ENCODE measurements around the gene FBN1.

DNA sequence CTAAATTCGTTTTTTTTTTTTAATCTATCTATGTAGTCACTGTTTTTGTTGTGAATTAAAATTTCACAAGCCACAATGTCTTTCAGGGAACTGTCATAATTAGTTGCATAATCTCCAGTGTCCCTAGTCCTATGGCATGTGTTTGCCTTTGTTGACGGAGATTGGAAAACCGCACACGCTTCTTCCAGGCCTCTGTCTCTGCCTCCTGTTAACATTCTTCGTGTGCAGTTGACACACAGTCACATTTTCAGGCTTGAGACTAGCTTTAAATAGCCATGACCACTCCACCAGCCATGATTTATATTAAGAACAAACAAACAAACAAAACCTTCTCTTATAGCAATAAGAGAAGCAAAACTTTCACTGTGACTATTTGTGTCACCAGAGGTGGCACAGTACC, 174.4 kb downstream of the FBN1 start:
- TF ChIP-seq CEBPB (IDR thresholded peaks at IDR 0.05) (no peak), USF2 (IDR thresholded peaks at IDR 0.05) (no peak), CTCF (IDR thresholded peaks at IDR 0.05) (no peak), POLR2A (IDR thresholded peaks at IDR 0.05; ENCODE audit: low read length) (no peak)
- TF ChIP-seq, protein P1, sequence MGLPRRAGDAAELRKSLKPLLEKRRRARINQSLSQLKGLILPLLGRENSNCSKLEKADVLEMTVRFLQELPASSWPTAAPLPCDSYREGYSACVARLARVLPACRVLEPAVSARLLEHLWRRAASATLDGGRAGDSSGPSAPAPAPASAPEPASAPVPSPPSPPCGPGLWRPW (IDR thresholded peaks at IDR 0.05), result no peak
- TF ChIP-seq, protein P2, sequence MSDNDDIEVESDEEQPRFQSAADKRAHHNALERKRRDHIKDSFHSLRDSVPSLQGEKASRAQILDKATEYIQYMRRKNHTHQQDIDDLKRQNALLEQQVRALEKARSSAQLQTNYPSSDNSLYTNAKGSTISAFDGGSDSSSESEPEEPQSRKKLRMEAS (IDR thresholded peaks at IDR 0.05), result no peak
